Measurements from ENCODE around the gene TP63.

TP63 gene

GRCh38 chr3:189826566-189826965 lies 195.4 kb downstream of the TP63 start:
- DNase-seq, result no peak

GRCh38 chr3:189827108-189827507 lies 195.9 kb downstream of the TP63 start:
- DNase-seq, result no peak

GRCh38 chr3:189830401-189830800 lies 199.2 kb downstream of the TP63 start:
- no peak for DNase-seq

- no peak for DNase-seq
Measured at GRCh38 chr3:189833266-189833665, 202.1 kb downstream of the TP63 start.

GRCh38 chr3:189833996-189834395 lies 202.8 kb downstream of the TP63 start:
- DNase-seq, result no peak

GRCh38 chr3:189834462-189834861 lies 203.3 kb downstream of the TP63 start:
- no peak for DNase-seq

- DNase-seq, result no peak
Measured at GRCh38 chr3:189836795-189837194, 205.6 kb downstream of the TP63 start.

GRCh38 chr3:189838291-189838690 lies 207.1 kb downstream of the TP63 start:
- no peak for DNase-seq

- no peak for DNase-seq
Measured at GRCh38 chr3:189839576-189839975, 208.4 kb downstream of the TP63 start.

GRCh38 chr3:189841473-189842205 lies 210.4 kb downstream of the TP63 start:
- DNase-seq, result no peak

- no peak for DNase-seq
Measured at GRCh38 chr3:189842681-189843602, 211.8 kb downstream of the TP63 start.

GRCh38 chr3:189845069-189845468 lies 213.9 kb downstream of the TP63 start:
- DNase-seq, result no peak

GRCh38 chr3:189848395-189849040 lies 217.3 kb downstream of the TP63 start:
- DNase-seq, result no peak

- DNase-seq, result no peak
Measured at GRCh38 chr3:189849262-189849661, 218.1 kb downstream of the TP63 start.

GRCh38 chr3:189851682-189852081 lies 220.5 kb downstream of the TP63 start:
- no peak for DNase-seq

GRCh38 chr3:189853906-189854305 lies 222.7 kb downstream of the TP63 start:
- no peak for DNase-seq

- DNase-seq, result no peak
Measured at GRCh38 chr3:189860296-189860695, 229.1 kb downstream of the TP63 start.

- DNase-seq, result no peak
Measured at GRCh38 chr3:189862385-189862998, 231.3 kb downstream of the TP63 start.

- DNase-seq, result no peak
Measured at GRCh38 chr3:189863031-189863430, 231.8 kb downstream of the TP63 start.

- DNase-seq, result no peak
Measured at GRCh38 chr3:189868061-189868460, 236.9 kb downstream of the TP63 start.

GRCh38 chr3:189869165-189869564 lies 238.0 kb downstream of the TP63 start:
- no peak for DNase-seq

GRCh38 chr3:189871418-189871817 lies 240.2 kb downstream of the TP63 start:
- no peak for DNase-seq

- no peak for DNase-seq
Measured at GRCh38 chr3:189883113-189883753, 252.0 kb downstream of the TP63 start.

Data from stimulated activated CD4-positive, alpha-beta T cell treated with anti-CD3 and anti-CD28 coated beads, Interleukin-2, amount 100 ng/mL, for 24 hours (primary cell).